OCI-LY1 (cell line): ENCODE results near the gene LMX1A.

ENCODE experiments used
- H2AFZ ChIP-seq: fragments of 200-600 bp; sonication (generic), shearing (Covaris generic); 2 replicates; pipeline ENCODE4 v1.6.0; 2014; ENCODE audit warnings: antibody characterized with exemption, mild to moderate bottlenecking, low read length
- H3F3A ChIP-seq: fragments of 200-600 bp; sonication (generic), shearing (Covaris generic); 2 replicates; pipeline ENCODE4 v1.6.0; 2014; ENCODE audit warnings: mild to moderate bottlenecking, antibody characterized with exemption, low read length, moderate library complexity; ENCODE audit not compliant: insufficient read depth
- H3K27ac ChIP-seq: fragments of 200-600 bp; sonication (generic); 2 replicates; pipeline ENCODE4 v1.5.1; 2014; ENCODE audit warnings: low read length, mixed run types, mild to moderate bottlenecking, low read depth; ENCODE audit not compliant: poor library complexity, severe bottlenecking
- H3K27me3 ChIP-seq: fragments of 200-600 bp; sonication (generic); 2 replicates; pipeline ENCODE4 v1.6.0; 2014; ENCODE audit warnings: antibody characterized with exemption, mild to moderate bottlenecking, low read length, moderate library complexity; ENCODE audit not compliant: insufficient read depth
- H3K36me3 ChIP-seq: fragments of 200-600 bp; sonication (generic); 2 replicates; pipeline ENCODE4 v1.6.1; 2014; ENCODE audit warnings: mild to moderate bottlenecking, antibody characterized with exemption, low read length, moderate library complexity, mixed read lengths; ENCODE audit not compliant: insufficient read depth
- H3K4me1 ChIP-seq: fragments of 200-600 bp; sonication (generic); 2 replicates; pipeline ENCODE4 v1.5.1; 2014; ENCODE audit warnings: mild to moderate bottlenecking, low read length, moderate library complexity; ENCODE audit not compliant: insufficient read depth, severe bottlenecking
- H3K4me2 ChIP-seq: fragments of 200-600 bp; sonication (generic), shearing (Covaris generic); 2 replicates; pipeline ENCODE4 v1.6.1; 2014; ENCODE audit warnings: low read length
- H3K4me3 ChIP-seq: fragments of 200-600 bp; sonication (generic); 2 replicates; pipeline ENCODE4 v1.5.1; 2014; ENCODE audit warnings: low read length, low read depth, mild to moderate bottlenecking, mixed read lengths; ENCODE audit not compliant: poor library complexity, severe bottlenecking
- H3K79me2 ChIP-seq: fragments of 200-600 bp; shearing (Covaris generic); 2 replicates; pipeline ENCODE4 v1.6.1; 2016; ENCODE audit warnings: mixed run types, low read length, mixed read lengths; ENCODE audit not compliant: insufficient read depth
- H3K9ac ChIP-seq: fragments of 200-600 bp; sonication (generic), shearing (Covaris generic); 2 replicates; pipeline ENCODE4 v1.6.1; 2014; ENCODE audit warnings: mild to moderate bottlenecking, low read length, mixed read lengths
- H3K9me2 ChIP-seq: fragments of 200-600 bp; sonication (generic), shearing (Covaris generic); 2 replicates; pipeline ENCODE4 v1.6.1; 2014; ENCODE audit warnings: low read depth, mild to moderate bottlenecking, low read length, mixed read lengths
- H3K9me3 ChIP-seq: fragments of 200-600 bp; shearing (Covaris generic); 2 replicates; pipeline ENCODE4 v1.6.1; 2014; ENCODE audit warnings: low read length, mixed read lengths
- H4K20me1 ChIP-seq: fragments of 200-600 bp; sonication (generic), shearing (Covaris generic); 2 replicates; pipeline ENCODE4 v1.6.0; 2016; ENCODE audit warnings: mild to moderate bottlenecking, low read length; ENCODE audit not compliant: insufficient read depth
- CTCF ChIP-seq: fragments of 200-600 bp; sonication (generic), shearing (Covaris generic); IDR thresholded peaks from 2 replicates; pipeline ENCODE4 v1.5.1; 2017; ENCODE audit warnings: mild to moderate bottlenecking, antibody characterized with exemption, low read length, moderate library complexity, mixed read lengths
- EZH2 ChIP-seq: fragments of 200-600 bp; sonication (generic), shearing (Covaris generic); IDR thresholded peaks from 2 replicates; pipeline ENCODE4 v1.8.0; 2017; ENCODE audit warnings: borderline replicate concordance, mixed run types, mild to moderate bottlenecking, antibody characterized with exemption, low read length, moderate library complexity, mixed read lengths

LMX1A gene

GRCh38 chr1:165162671-165163241 lies 193.8 kb downstream of the LMX1A start:
- Histone ChIP-seq H3K27me3 (no peaks in the 10 kb centered on the region), H3K4me1 (no peaks in the 10 kb centered on the region), H3F3A (no peaks in the 10 kb centered on the region), H3K79me2 (no peaks in the 10 kb centered on the region), H3K9me2 (no peaks in the 10 kb centered on the region), H3K36me3 (no peaks in the 10 kb centered on the region), H3K9me3 (no peaks in the 10 kb centered on the region), H4K20me1 (no peaks in the 10 kb centered on the region), H3K27ac (no peak overlapping the region), H3K4me3 (no peak overlapping the region), H2AFZ (no peak overlapping the region), H3K4me2 (no peak overlapping the region), H3K9ac (no peak overlapping the region)
- TF ChIP-seq CTCF: no peak
- no peak for TF ChIP-seq EZH2

- Histone ChIP-seq H3K27ac (no peak overlapping the region), H3K79me2 (no peaks in the 10 kb centered on the region), H3K36me3 (no peaks in the 10 kb centered on the region), H3K9ac (no peak overlapping the region), H3K9me2 (no peaks in the 10 kb centered on the region), H3K27me3 (no peaks in the 10 kb centered on the region), H3K4me3 (no peak overlapping the region), H3K9me3 (no peaks in the 10 kb centered on the region), H3K4me2 (no peak overlapping the region), H2AFZ (no peak overlapping the region), H3F3A (no peaks in the 10 kb centered on the region), H3K4me1 (no peaks in the 10 kb centered on the region), H4K20me1 (no peaks in the 10 kb centered on the region)
- TF ChIP-seq EZH2 (no peak), CTCF (no peak)
Observed at GRCh38 chr1:165161130-165161529, 195.4 kb downstream of the LMX1A start.

GRCh38 chr1:165153182-165153581 lies 203.3 kb downstream of the LMX1A start:
- no peaks in the 10 kb centered on the region for H3F3A ChIP-seq
- H3K79me2 ChIP-seq: no peaks in the 10 kb centered on the region
- H3K27me3 ChIP-seq: no peaks in the 10 kb centered on the region
- no peak overlapping the region for H2AFZ ChIP-seq
- H3K4me3 ChIP-seq: no peak overlapping the region
- H3K27ac ChIP-seq: no peak overlapping the region
- H4K20me1 ChIP-seq: no peaks in the 10 kb centered on the region
- no peak overlapping the region for H3K9ac ChIP-seq
- no peaks in the 10 kb centered on the region for H3K4me1 ChIP-seq
- no peaks in the 10 kb centered on the region for H3K9me3 ChIP-seq
- H3K36me3 ChIP-seq: no peaks in the 10 kb centered on the region
- TF ChIP-seq EZH2: no peak
- TF ChIP-seq CTCF: no peak
- no peak overlapping the region for H3K4me2 ChIP-seq
- H3K9me2 ChIP-seq: no peaks in the 10 kb centered on the region
